HG03457 (cell line): ENCODE measurements around the gene PCBP3.
"Not testable (repeated sequence)": the region's sequence is repeated elsewhere in the genome, so short reads cannot be mapped to it uniquely, and the experiment has no call there.

Experiments
- ATAC-seq: cut with Tn5 transposase; IDR thresholded peaks from one replicate; pipeline ENCODE4 v1.9.1; 2021; ENCODE audit warnings: moderate number of reproducible peaks; ENCODE audit not compliant: unreplicated experiment

PCBP3 gene

DNA sequence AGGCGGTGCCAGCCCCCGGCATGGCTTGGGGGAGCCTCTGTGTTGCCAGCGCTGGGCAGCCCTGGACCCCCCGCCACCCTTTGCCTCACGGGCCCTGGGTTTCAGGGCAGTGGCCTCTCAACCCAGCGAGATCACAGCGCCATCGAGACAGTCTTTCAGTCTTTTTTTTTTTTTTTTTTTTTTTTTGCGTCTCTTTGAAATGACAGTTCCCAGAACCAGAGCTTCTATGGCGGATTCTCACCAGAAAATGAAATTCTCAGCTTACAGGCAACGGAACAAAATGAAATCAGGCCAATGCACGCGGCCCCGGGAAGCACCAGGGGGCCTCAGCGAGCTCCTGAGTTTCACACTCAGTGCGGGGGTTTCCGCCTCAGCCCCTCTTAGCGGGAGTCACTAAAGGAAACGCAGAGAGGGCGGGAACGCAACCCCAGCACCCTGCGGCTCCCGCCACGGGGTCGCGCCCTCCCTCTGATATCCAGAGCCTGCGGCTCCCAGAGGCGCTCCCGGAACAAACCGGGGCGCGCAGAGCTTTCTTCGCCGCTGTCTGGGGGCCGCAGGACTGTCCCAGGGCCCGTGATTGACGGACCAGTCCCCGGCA, 330.0 kb downstream of the PCBP3 start:
- ATAC-seq: no peak

DNA sequence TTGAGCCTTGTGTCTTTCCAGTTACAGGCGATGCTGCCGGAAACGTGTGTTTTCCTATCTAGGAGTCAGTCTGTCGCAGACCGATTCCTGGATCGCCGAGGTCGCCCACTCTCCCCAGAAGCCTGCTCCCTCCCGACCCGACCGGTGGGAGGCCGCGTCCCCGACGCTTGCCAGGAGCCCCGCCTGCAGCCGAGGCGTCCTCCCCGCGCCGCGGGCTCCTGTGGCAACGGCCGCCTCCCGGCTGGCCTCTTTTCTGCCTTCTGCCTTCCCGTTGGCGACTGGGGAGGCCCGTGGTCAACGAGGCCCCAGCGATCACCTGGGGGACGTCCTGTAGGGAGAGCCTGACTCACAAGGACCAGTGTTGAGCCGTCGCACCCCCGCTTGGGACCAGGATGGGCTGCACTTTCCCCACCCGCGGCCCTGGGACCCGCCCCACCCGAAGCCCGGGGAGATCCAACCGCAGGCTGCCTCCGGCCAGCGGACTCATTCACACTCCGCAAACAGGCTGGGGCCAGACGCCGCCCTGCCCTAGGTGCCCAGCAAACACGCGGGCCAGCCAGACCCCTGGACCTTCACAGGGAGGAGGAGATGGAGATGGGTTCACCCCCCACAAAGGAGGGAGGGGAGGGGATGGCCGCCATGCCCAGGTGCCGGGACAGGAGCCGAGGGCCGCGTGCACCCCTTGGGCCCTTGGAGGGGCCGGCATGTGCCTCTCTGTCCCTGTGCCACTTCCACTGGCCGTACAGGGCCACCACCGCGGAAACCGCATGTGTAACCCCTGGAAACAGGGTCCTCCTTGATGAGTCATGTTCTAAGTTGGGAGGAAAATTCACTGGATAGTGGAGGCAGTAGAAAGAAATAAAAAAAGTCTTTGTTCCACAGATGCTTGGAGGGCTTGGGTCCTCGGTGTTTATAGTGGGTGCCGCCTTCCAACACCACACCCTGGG, 330.8 kb downstream of the PCBP3 start:
- ATAC-seq: no peak

- no peak for ATAC-seq
Measured at GRCh38 chr21:45975020-45975666, 331.6 kb downstream of the PCBP3 start.

DNA sequence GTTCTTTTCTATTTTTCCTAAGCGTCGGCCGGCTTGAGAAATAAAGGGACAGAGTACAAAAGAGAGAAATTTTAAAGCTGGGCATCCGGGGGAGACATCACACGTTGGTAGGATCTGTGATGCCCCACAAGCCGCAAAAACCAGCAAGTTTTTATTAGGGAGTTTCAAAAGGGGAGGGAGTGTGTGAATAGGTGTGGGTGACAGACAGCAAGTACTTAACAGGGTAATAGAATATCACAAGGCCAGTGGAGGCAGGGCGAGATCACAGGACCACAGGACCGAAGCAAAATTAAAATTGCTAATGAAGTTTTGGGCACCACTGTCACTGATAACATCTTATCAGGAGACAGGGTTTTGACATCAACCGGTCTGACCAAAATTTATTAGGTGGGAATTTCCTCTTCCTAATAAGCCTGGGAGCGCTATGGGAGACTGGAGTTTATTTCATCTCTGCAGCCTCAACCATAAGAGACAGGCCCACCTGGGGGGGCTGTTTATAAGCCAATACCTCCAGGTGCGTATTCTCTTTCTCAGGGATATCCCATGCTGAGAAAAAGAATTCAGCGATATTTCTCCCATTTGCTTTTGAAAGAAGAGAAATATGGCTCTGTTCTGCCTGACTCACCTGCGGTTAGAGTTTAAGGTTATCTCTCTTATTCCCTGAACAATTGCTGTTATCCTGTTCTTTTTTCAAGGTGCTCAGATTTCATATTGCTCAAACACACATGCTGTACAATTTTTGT, 332.3 kb downstream of the PCBP3 start:
- not testable (repeated sequence) for ATAC-seq

DNA sequence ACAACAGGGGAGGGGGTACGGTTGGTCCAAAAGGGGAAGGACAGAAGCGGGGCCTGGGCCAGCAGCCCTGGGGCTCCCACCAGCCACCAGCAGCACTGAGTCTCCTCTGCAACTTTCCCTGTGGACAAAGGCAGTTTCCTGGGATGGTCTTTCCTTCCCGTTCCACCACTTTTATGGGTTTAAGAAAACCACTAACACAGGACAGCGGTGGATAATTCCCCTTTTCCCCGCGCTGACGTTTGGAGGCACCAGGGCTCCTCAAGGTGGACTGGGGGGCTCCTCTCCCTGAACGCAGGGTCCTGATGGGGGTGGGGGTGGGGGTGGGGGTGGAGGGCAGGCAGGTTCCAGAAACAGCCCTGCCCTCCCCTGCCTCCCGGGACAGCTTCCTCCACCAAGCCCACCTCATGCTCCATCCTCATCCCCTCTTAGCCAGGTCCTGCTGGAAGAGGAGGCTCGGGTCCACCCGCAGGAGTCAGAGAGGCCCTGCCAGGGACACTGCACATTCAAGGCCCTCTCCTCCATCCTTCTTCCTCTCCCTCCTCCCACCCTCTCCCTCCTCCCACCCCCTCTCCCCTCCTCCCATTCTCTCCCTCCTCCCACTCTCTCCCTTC, 333.3 kb downstream of the PCBP3 start:
- no peak for ATAC-seq

- no peak for ATAC-seq
Measured at GRCh38 chr21:45977396-45977795, 333.9 kb downstream of the PCBP3 start.

DNA sequence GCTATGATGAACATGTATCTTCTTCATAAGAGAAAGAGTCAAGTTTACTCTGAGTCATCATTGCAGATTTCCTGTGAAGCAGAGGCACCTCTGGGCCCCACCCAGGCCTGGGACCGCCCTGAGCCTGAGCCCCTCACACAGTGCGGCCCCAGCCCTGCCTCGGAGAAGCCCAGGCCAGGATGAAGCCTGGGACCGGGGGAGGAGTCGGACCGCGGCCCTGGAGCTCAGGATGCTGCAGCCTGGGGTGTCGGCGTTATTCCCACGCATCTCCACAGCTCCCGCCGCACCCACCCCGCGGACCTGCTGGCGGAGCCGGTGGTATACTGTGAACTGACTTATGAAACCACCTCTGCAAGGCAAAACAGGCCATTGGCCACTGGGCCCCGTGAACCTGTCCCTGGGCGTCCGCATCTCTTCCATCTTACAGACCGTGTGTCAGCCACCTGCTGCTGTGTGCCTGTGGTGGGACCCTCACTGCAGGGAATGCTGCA, 335.7 kb downstream of the PCBP3 start:
- no peak for ATAC-seq

GRCh38 chr21:45979651-45980050, 336.1 kb downstream of the PCBP3 start:
- ATAC-seq: no peak

GRCh38 chr21:45980271-45980670, 336.7 kb downstream of the PCBP3 start:
- no peak for ATAC-seq

GRCh38 chr21:45980697-45981096, 337.2 kb downstream of the PCBP3 start:
- ATAC-seq: no peak

GRCh38 chr21:45981151-45982091, 337.9 kb downstream of the PCBP3 start, which contains the start of gene COL6A1:
TSS of gene COL6A1 (plus strand) at chr21:45981770. CDS start at chr21:45981851, 81 bp downstream.
- ATAC-seq: no peak

- no peak for ATAC-seq
Measured at GRCh38 chr21:45982092-45982757, 338.7 kb downstream of the PCBP3 start.

- ATAC-seq: no peak
Measured at GRCh38 chr21:45982758-45983648, 339.5 kb downstream of the PCBP3 start.

- ATAC-seq: no peak
Measured at GRCh38 chr21:45983649-45983965, 340.1 kb downstream of the PCBP3 start.

DNA sequence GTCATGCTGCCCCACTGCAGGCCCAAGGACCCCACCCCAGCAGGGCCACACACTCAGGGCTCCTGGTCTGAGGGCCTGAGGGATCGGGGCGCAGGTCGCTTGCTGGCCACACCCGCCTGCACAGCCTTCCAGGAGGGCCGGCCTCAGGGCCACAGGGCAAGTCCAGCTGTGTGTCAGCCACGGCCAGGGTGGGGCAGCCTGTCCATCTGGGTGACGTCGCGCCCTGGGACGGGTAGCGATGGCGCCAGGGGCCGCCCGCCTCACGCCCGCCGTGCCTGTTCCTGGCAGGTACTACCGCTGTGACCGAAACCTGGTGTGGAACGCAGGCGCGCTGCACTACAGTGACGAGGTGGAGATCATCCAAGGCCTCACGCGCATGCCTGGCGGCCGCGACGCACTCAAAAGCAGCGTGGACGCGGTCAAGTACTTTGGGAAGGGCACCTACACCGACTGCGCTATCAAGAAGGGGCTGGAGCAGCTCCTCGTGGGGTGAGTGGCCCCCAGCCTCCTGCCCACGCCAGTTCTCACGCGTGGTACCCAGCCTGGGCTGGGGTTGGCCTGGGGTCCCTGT, 340.5 kb downstream of the PCBP3 start:
- ATAC-seq: no peak

GRCh38 chr21:45984584-45985095, 341.1 kb downstream of the PCBP3 start:
- no peak for ATAC-seq
